NK-92 (cell line): Measurements from ENCODE around the gene RAB5A.
"Not testable (repeated sequence)": the region's sequence is repeated elsewhere in the genome, so short reads cannot be mapped to it uniquely, and the experiment has no call there.

Source experiments
- DNase-seq: peaks from one replicate; lab custom pipeline; 2025; ENCODE audit not compliant: unreplicated experiment; lab: John Stamatoyannopoulos, UW

Gene RAB5A

DNA sequence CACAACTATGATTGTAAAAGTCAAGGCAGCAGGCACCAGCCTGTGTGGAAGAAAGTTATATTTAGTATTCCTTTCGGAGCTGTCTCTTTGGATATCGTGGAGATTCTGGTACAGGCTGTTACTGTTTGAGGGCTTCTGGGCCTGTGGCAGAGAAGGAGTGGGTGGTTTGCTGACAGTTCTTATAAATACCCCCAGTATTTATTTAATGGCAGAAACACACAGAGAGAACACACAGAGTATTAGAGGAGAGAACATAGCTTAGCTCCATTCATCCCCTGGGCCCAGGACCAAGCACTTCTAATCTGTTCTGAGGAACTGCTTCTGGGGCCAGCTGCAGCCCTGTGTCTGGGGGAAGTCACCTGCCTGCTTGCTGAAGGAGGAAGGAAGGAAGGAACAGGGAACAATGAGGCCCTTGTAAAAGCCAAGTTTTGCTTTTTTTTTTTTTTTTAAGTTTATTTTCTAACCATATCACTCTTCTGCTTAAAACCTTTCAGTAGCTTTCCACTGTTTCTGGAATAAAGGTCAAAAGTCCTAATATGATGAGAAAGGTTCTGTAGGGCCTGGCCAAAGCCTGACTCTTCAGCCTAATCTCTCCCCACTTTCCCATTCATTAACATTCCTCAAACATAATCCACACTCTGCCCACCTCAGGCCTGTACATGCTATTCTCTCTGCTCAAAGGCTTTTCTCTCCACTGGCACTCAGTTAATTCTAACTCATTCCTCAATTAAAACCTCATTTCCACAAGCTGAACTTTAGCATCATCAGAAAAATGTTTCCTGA, 76.9 kb downstream of the RAB5A start:
- DNase-seq = no peak

DNA sequence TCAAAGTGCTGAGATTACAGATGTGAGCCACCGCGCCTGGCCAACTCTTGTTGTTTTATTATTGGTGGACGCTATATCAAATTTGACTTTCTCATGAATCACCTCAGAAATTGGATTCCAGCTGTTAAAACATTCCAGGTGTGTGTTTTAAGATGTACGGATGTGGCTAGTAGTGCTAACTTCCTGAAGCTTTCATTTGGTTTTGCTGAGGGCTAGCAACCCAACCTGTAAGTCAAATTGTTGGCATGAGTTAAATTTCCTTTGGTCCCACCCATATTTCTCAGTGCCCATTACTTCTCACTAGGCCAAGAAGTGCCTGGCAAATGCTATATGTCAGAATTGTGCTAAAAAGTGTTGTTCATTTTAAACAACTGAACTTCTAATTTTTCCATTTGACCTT, 80.2 kb downstream of the RAB5A start:
- no peak for DNase-seq

- DNase-seq = no peak
These were observed 82.0 kb downstream of the RAB5A start for GRCh38 chr3:20028905-20029331.

DNA sequence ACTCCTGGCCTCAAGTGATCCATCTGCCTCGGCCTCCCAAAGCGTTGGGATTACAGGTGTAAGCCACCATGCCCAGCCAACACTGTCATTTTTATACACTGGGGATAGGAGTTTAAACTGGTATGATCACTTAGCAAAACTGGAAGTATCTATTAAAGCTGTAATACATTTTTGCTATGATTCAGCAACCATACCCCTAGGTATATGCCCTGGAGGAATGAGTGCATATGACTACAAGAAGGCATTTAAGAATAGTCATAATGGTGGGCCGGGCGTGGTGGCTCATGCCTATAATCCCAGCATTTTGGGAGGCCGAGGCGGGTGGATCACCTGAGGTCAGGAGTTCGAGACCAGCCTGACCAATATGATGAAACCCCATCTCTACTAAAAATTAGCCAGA, 85.0 kb downstream of the RAB5A start:
- DNase-seq = not testable (repeated sequence)
